HG02798 (cell line): ENCODE results near the gene SERPINE3.
A peak's percentile ranks its signal among the peaks of the same experiment; 100 is the strongest.

Source experiments
- ATAC-seq: cut with Tn5 transposase; IDR thresholded peaks from one replicate; pipeline ENCODE4 v1.9.1; 2021; ENCODE audit warnings: mild to moderate bottlenecking; ENCODE audit not compliant: unreplicated experiment, poor library complexity

SERPINE3 gene

DNA sequence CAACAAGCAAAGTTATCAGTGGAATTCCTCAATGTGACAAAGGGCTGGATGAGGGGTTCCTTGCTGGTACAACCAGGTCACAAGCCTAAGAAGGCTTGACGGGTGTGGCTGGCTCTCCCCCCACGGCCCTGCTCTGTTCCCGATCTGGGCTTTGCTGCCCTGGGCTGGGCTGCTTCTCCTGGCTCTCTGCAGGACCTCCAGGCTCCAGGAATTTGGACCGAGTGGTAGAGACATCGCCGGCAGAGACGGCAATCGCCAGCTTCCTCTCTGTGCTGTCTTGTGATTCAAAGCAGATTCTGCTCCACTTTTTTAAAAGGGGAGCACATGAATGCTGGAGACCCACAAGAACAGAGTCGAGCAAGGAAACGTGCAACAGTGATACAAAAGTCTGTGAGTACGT lies at the start of gene SERPINE3:
TSS of gene SERPINE3 (plus strand) at position 338 of the 400 bp plus-strand sequence. CDS start 1,401 bp downstream, outside the sequence.
- no peak for ATAC-seq

DNA sequence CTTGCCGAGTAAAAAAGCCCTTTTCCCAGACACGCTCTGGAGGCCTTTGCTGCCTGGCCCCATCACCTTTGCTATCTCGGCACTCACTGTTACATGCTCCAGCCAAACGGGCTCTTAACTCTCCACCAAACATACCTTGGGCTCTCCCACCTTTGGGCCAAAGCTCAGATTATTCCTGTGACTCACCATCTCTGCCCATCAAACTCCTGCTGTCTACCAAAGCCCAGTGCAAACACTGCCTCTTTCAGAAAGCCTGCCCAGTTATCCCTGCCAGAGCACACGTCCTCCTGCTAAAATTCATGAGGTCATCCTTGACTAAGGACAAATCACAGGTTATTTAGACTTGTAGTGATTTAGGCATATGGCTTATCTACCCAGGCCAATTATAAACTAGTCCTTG lies 48.1 kb upstream of the SERPINE3 start:
- no peak for ATAC-seq

DNA sequence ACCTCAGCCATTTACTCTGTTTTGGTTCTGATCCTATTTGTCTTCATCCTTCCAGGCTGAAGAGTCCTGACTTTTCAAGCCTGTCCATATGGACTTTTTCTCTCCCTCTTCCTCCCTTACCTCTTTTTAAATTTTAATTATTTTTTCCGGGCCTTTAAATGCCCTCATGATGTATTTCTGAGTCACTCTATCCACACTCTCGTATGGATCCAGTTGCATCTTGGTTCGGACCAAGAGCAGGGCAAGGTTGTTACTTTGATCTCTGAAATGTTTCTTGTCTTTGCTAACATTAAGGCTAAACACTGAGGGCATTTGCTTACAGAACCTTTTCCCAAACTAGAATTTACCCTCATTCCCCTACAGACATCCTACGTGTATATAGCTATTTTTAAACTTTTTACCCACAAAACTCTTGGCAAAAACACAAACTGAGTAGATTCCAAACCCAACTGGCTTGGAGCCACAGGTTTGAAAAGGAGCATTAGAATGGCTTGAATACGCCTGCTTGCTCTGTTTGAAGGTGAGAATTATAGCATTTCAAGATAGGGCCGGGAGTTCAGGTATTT lies 47.4 kb upstream of the SERPINE3 start:
- ATAC-seq, result no peak

- no peak for ATAC-seq
Measured at GRCh38 chr13:51297556-51297955, 41.9 kb upstream of the SERPINE3 start.

DNA sequence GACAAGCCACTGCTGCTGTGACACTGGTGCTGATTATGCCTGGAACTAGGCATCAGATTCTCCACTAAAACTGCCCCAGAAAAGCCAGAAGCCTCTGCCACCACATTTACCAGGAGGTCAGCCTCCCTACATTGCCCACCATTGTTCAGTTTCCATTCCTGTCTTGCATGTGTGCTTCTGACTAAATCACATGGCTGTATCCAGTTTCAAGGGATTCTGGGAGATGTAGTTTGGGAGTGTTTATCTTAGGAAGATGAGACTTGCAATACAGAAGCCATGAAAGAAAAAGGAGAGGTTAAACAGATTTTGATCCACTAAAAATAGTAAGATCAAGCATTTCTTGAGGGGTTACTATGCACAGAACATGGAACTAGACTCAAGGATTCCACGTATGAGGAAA lies 40.7 kb upstream of the SERPINE3 start:
- ATAC-seq, result no peak

DNA sequence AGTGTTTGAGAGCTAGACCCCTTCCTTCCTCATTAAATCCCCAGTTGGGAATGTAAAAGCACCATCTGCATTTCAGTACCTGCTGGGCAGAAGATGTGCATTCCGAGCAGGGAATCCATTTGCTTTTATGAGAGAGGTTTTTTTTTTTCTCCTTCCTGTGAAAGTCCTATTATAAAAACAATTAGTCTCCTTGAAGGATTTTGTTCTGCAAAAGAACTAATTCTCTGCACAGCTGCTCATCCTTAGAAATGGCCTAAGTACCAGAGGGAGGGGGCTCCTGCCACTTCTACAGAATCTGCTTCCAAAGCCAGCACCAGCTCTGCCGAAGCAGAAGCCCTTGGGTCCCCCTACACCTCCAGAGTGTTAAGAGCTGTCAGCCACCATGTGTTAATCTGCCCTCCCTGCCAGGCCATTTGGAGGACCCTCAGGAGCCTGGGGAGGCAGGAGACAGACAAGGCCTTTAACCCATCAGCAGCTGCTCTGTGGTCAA lies 36.4 kb upstream of the SERPINE3 start:
- ATAC-seq, result no peak

- ATAC-seq, result no peak
Measured at GRCh38 chr13:51303882-51304281, 35.6 kb upstream of the SERPINE3 start.

DNA sequence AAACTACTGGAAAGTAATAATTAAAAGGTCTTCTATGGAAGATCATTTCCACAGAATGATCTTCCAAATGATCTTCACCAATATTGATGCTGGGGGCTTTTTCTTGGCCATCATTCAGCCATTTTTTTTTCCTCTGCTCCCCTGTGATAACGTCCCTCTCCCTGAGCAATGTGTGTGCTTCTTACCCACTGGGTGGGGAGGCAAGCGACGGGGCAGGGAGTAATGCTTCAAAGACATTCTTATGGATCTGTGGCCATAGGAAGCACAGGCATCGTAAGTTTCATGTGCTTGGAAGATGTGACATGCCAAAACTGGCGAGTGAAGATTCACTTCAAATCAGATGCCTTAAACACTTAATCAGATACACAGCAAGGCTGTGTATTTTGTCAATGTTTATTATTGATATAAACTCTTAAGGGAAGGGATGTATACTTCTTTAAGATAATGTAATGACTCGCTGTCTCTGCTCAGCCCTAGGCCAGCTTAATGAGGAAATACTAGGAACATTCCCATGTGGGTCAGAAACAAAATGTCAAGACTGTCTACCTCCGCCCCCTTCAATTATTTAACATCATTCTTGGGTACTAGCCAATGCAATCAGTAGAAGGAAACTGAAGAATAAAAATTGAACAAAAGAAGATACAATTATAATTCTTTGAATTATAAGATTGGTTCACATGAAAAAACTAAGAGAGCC lies 34.1 kb upstream of the SERPINE3 start:
- no peak for ATAC-seq

- ATAC-seq, result no peak
Measured at GRCh38 chr13:51308781-51309180, 30.7 kb upstream of the SERPINE3 start.

DNA sequence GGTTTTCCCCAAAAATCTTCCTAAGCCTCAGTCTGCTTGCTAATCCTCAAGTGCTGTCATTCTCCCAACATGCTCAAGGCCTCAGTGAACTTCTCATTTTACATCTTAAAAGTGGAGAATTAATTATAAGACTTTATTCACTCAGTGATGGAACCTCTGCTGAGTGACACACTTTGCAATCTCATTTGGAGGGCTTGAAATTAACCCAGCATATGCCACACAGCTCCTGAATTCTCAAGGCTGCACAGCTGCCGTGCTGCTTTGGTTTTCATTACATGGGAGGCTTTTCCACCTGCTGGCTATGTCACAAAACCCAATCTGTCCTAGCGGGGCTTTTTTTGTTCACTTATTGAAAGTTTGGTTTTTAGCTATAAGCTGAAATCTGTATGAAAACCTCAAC lies 28.3 kb upstream of the SERPINE3 start:
- ATAC-seq, result no peak

GRCh38 chr13:51311957-51312520 lies 27.5 kb upstream of the SERPINE3 start:
- ATAC-seq, result no peak

- ATAC-seq, result no peak
Measured at GRCh38 chr13:51313619-51314018, 25.9 kb upstream of the SERPINE3 start.

DNA sequence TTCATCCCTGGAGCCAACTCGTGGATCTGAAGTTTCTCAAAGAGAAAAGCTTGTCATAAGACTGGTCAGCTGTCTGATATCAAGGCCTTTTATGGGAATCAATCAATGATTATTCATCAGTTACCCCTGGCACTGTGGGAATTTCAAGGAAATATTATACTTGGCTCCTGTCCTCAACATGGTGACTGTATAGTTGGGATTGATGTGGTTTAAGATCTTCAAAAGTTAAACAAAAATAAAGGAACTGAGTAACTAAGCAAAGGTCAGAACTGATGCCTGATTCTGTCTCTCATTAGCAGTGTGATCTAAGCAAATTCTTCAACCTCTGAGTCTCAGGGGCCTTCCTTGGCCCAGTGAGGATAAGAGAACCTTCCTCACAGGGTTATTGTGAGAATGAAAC lies 22.2 kb upstream of the SERPINE3 start:
- no peak for ATAC-seq

DNA sequence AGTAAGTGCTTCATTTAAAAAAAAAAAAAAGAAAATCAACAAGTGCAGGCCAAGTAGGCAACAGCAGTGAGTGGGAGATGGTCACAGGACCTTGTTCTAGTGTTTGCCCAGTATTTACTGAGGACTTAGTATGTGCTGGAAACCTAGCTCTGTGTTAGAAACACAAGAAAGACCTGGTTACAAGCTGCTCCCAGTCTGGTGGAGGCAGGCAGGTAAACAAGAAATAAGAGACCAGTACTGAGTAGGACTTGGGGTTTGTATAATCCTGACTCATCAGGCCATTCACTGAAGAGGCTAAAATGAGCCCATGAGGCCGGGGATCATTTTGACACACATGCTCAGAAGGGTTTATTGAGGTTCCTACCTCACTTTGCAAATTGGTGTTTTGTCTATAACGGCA lies 21.5 kb upstream of the SERPINE3 start:
- ATAC-seq, result no peak

DNA sequence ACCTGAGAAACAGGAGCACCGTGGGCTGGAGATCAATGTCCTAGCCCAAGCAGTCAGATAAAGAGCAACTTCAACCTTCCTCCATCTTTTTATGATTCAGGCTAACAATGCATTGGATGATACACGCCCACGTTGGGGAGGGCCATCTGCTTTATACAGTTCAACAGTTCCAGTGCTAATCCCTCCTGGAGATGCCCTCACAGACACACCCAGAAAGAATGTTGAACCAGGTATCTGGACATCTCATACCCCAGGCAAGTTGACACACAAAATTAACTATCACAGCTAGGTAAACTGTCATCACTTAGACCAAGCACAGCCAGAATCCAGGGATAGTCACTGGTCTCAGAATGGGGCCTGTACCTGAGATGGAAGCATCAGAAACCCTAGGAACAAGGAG lies 20.6 kb upstream of the SERPINE3 start:
- no peak for ATAC-seq

- no peak for ATAC-seq
Measured at GRCh38 chr13:51321836-51322235, 17.7 kb upstream of the SERPINE3 start.

GRCh38 chr13:51322826-51323225 lies 16.7 kb upstream of the SERPINE3 start:
- ATAC-seq, result no peak

GRCh38 chr13:51323824-51324511 lies 15.5 kb upstream of the SERPINE3 start:
- no peak for ATAC-seq

- peak; percentile 68 for ATAC-seq
Measured at GRCh38 chr13:51324714-51325420, 14.6 kb upstream of the SERPINE3 start.

GRCh38 chr13:51325837-51326236 lies 13.7 kb upstream of the SERPINE3 start:
- no peak for ATAC-seq

DNA sequence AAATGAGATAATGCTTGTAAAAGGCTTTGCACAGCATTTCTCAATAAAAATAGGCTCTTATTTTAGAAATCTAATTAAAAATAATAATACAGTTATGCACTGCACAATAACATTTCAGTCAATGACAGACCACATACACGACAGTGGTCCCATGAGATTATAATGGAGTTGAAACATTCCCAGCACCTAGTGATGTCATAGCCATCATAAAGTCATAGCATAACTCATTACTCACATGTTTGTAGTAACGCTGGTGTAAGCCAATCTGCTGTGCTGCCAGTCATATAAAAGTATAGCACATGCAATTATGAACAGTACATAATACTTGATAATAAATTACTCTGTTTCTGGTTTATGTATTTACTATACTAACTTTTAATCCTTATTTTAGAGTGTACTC lies 12.7 kb upstream of the SERPINE3 start:
- ATAC-seq, result no peak
